HepG2 (cell line): ENCODE results near the gene TNFSF10. TPM values are rescaled to one million over a fixed set of nuclear protein-coding genes. Genes with fewer than 3 reads are reported as not detected.

Experiments used
- ATAD3A ChIP-seq: sonication (generic); formaldehyde crosslinking; IDR thresholded peaks from 2 replicates; pipeline ENCODE4 v1.4.0; 2020; ENCODE audit warnings: missing genetic modification reagents
- HDAC6 ChIP-seq: fragments of 200-600 bp; sonication (generic); IDR thresholded peaks from 2 replicates; pipeline ENCODE4 v1.7.0; 2017; ENCODE audit warnings: mild to moderate bottlenecking, antibody characterized with exemption, low read length, low read depth
- HIC2 ChIP-seq: sonication (generic); formaldehyde crosslinking; IDR thresholded peaks from 2 replicates; pipeline ENCODE4 v1.9.0; 2022; ENCODE audit warnings: low read depth, missing genetic modification reagents
- HNF1B ChIP-seq: sonication (generic); formaldehyde crosslinking; IDR thresholded peaks from 2 replicates; pipeline ENCODE4 v1.5.1; 2020; ENCODE audit warnings: mild to moderate bottlenecking, moderate library complexity, missing genetic modification reagents
- HOMEZ ChIP-seq: IDR thresholded peaks from 2 replicates; pipeline ENCODE4 v1.6.1; 2016; ENCODE audit warnings: low read depth
- NCOA1 ChIP-seq: sonication (generic); formaldehyde crosslinking; IDR thresholded peaks from 2 replicates; pipeline ENCODE4 v1.9.0; 2021; ENCODE audit warnings: missing genetic modification reagents
- NCOA5 ChIP-seq: sonication (generic); formaldehyde crosslinking; IDR thresholded peaks from 2 replicates; pipeline ENCODE4 v1.4.0; 2020; ENCODE audit warnings: missing genetic modification reagents
- PAF1 ChIP-seq: IDR thresholded peaks from 2 replicates; pipeline ENCODE4 v1.6.1; 2016; ENCODE audit warnings: missing genetic modification reagents, missing compliant biosample characterization
- RAD21 ChIP-seq: fragments of 450-650 bp; formaldehyde crosslinking; IDR thresholded peaks from 2 replicates; pipeline ENCODE4 v1.5.0; 2020; ENCODE audit warnings: mild to moderate bottlenecking
- YEATS2 ChIP-seq: sonication (generic); formaldehyde crosslinking; IDR thresholded peaks from 2 replicates; pipeline ENCODE4 v1.4.0; 2020; ENCODE audit warnings: missing genetic modification reagents, borderline replicate concordance
- YY1 ChIP-seq: IDR thresholded peaks from 2 replicates; pipeline ENCODE4 v1.6.1; 2011; ENCODE audit warnings: low read length, low read depth, moderate library complexity, mild to moderate bottlenecking; ENCODE audit not compliant: insufficient read depth, insufficient replicate concordance
- ZBTB7B ChIP-seq: sonication (generic); formaldehyde crosslinking; IDR thresholded peaks from 2 replicates; pipeline ENCODE4 v1.4.0; 2020; ENCODE audit warnings: missing genetic modification reagents
- ZNF547 ChIP-seq: sonication (generic); formaldehyde crosslinking; IDR thresholded peaks from 2 replicates; pipeline ENCODE4 v1.5.1; 2020; ENCODE audit warnings: mild to moderate bottlenecking, missing genetic modification reagents
- ZNF75D ChIP-seq: sonication (generic); formaldehyde crosslinking; IDR thresholded peaks from 2 replicates; pipeline ENCODE4 v1.8.1; 2023; ENCODE audit warnings: missing genetic modification reagents, mild to moderate bottlenecking, borderline replicate concordance
- ZNF772 ChIP-seq: sonication (generic); formaldehyde crosslinking; IDR thresholded peaks from 2 replicates; pipeline ENCODE4 v1.5.0; 2020; ENCODE audit warnings: mild to moderate bottlenecking, missing genetic modification reagents
- polyA plus RNA-seq, 8 experiments: library from polyadenylated mRNA; depleted of rRNA in 3 of 8; stranded (reverse) in 7 of 8; unstranded in 1 of 8; fragments of >200 nt; fragmentation: Illumina TruSeq in 4 of 8; extraction: Trizol in 4 of 8; gene quantifications; 2 replicates each; pipeline versions ENCODE4 v1.2.1 to v1.2.3, GENCODE V29; 2011 to 2016; ENCODE audit warnings: low read depth in 4 of 8, missing spikeins in 1 of 8, mixed read lengths in 1 of 8; ENCODE audit not compliant: insufficient read depth in 1 of 8
- total RNA-seq, 5 experiments: library from RNA; depleted of rRNA; stranded (reverse); fragments of >200 nt; fragmentation: Illumina TruSeq; extraction: Trizol; gene quantifications; 2 replicates each; pipeline ENCODE4 v1.2.3, GENCODE V29; 2016; ENCODE audit warnings: low read depth in 1 of 5
- TF ChIP-seq, protein P1 (sequence below): sonication (generic); formaldehyde crosslinking; IDR thresholded peaks from 2 replicates; pipeline ENCODE4 v1.4.0; 2020; ENCODE audit warnings: missing genetic modification reagents
- TF ChIP-seq, protein P2 (sequence below): sonication (generic); formaldehyde crosslinking; IDR thresholded peaks from 2 replicates; pipeline ENCODE4 v1.8.1; 2022; ENCODE audit warnings: mild to moderate bottlenecking, missing genetic modification reagents

Gene TNFSF10
- total and polyA plus RNA-seq, 2 of the 13 experiments (the other 11 are each of a cell fraction or from before 2014, with no cell fraction given): 8.4 to 9.9 TPM

DNA sequence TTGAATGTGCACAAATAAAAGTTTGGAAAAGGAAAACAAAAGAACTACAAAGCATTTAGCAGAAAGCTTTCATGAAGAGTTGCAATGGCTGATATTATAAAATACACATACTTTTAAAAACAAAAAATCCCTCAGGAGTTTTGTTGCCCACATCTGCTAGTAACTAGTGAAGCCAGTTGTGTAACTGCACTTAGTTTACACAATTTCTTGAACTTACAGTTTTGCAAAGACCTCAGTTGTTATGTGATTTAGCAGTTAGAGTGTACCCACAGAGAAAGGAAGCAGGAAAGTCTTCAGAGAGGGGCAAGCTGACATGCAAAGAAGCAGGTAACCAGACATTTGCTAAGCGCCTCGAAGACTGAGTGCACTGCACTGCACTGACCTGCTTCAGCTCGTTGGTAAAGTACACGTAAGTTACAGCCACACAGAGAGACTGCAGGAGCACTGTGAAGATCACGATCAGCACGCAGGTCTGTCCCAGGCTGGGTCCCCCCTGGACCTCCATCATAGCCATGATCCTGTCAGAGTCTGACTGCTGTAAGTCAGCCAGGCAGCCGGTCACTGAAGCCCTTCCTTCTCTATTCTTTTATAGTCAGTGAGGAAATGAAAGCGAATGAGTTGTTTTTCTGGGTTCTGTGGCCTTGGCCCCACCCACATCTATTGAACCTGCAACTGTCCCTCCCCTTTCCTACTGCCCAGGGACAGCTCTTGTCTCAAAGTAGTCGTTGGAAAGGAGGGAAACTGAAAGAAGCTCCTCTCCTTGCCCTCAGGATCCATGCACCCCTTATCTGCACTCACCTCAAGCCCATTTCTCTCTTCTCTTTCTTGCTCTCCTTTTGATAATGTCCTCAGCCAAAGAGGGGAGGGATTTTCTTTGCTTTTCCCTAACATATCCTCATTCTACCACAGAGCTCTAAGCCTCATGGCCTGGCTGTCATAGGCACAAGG, at the start of gene TNFSF10 (continued):
- TF ChIP-seq, protein P1, sequence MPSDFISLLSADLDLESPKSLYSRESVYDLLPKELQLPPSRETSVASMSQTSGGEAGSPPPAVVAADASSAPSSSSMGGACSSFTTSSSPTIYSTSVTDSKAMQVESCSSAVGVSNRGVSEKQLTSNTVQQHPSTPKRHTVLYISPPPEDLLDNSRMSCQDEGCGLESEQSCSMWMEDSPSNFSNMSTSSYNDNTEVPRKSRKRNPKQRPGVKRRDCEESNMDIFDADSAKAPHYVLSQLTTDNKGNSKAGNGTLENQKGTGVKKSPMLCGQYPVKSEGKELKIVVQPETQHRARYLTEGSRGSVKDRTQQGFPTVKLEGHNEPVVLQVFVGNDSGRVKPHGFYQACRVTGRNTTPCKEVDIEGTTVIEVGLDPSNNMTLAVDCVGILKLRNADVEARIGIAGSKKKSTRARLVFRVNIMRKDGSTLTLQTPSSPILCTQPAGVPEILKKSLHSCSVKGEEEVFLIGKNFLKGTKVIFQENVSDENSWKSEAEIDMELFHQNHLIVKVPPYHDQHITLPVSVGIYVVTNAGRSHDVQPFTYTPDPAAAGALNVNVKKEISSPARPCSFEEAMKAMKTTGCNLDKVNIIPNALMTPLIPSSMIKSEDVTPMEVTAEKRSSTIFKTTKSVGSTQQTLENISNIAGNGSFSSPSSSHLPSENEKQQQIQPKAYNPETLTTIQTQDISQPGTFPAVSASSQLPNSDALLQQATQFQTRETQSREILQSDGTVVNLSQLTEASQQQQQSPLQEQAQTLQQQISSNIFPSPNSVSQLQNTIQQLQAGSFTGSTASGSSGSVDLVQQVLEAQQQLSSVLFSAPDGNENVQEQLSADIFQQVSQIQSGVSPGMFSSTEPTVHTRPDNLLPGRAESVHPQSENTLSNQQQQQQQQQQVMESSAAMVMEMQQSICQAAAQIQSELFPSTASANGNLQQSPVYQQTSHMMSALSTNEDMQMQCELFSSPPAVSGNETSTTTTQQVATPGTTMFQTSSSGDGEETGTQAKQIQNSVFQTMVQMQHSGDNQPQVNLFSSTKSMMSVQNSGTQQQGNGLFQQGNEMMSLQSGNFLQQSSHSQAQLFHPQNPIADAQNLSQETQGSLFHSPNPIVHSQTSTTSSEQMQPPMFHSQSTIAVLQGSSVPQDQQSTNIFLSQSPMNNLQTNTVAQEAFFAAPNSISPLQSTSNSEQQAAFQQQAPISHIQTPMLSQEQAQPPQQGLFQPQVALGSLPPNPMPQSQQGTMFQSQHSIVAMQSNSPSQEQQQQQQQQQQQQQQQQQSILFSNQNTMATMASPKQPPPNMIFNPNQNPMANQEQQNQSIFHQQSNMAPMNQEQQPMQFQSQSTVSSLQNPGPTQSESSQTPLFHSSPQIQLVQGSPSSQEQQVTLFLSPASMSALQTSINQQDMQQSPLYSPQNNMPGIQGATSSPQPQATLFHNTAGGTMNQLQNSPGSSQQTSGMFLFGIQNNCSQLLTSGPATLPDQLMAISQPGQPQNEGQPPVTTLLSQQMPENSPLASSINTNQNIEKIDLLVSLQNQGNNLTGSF: no peak
- TF ChIP-seq ATAD3A (CRISPR knock-in tag): no peak
- no peak for TF ChIP-seq YY1
- TF ChIP-seq YEATS2: no peak
- TF ChIP-seq, protein P2, sequence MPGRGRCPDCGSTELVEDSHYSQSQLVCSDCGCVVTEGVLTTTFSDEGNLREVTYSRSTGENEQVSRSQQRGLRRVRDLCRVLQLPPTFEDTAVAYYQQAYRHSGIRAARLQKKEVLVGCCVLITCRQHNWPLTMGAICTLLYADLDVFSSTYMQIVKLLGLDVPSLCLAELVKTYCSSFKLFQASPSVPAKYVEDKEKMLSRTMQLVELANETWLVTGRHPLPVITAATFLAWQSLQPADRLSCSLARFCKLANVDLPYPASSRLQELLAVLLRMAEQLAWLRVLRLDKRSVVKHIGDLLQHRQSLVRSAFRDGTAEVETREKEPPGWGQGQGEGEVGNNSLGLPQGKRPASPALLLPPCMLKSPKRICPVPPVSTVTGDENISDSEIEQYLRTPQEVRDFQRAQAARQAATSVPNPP (CRISPR knock-in tag): no peak
- no peak; the same call in 1 of the 2 replicates for TF ChIP-seq HOMEZ
- TF ChIP-seq RAD21 (CRISPR knock-in tag): no peak
- no peak for TF ChIP-seq ZNF547 (CRISPR knock-in tag)
- TF ChIP-seq HDAC6: no peak
- TF ChIP-seq NCOA1 (CRISPR knock-in tag): no peak; the same call in 1 of the 2 replicates
- 0 out of 2 replicates have a peak, but pooled peaks have one; percentile 31 for TF ChIP-seq ZBTB7B (CRISPR knock-in tag)
- TF ChIP-seq ZNF75D (CRISPR knock-in tag): no peak
- TF ChIP-seq PAF1: no peak
- peak; percentile 38; the same call in 1 of the 2 replicates for TF ChIP-seq ZNF772 (CRISPR knock-in tag)
- no peak for TF ChIP-seq HIC2 (CRISPR knock-in tag)
- TF ChIP-seq HNF1B (CRISPR knock-in tag): no peak
- TF ChIP-seq NCOA5 (CRISPR knock-in tag): no peak
